ENCODE data around the gene WEE2.

DNA sequence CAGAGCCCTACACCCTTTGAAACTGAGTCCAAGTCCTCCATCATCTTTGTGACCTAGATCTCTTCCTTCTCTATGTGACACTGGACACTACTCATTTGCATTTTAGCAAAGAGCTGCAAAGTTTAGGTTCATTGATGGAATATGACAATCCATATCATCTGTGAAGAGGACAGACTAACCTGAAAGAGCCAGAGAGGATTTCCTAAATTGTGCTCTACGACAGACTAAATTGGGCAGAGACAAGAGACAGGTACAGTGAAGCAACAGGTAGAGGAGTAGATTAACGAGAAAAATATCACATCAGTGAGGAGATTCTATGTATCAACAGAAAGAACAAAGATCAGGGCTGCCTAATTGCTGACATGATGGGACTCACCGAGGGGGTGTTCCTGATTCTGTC is 55.6 kb downstream of the WEE2 start, which contains the start of gene TAS2R3:
- TF ChIP-seq, protein P1, sequence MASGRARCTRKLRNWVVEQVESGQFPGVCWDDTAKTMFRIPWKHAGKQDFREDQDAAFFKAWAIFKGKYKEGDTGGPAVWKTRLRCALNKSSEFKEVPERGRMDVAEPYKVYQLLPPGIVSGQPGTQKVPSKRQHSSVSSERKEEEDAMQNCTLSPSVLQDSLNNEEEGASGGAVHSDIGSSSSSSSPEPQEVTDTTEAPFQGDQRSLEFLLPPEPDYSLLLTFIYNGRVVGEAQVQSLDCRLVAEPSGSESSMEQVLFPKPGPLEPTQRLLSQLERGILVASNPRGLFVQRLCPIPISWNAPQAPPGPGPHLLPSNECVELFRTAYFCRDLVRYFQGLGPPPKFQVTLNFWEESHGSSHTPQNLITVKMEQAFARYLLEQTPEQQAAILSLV (tag; IDR thresholded peaks at IDR 0.05), result no peak
- no peak for TF ChIP-seq MYBL2 (IDR thresholded peaks at IDR 0.05; ENCODE audit: low read depth)
- TF ChIP-seq MYBL2 (CRISPR knock-in tag; IDR thresholded peaks at IDR 0.05; ENCODE audit: borderline replicate concordance), result no peak
- no peak for TF ChIP-seq ZNF12 (CRISPR knock-in tag; IDR thresholded peaks at IDR 0.05)
- no peak for TF ChIP-seq BCL6 (CRISPR knock-in tag; IDR thresholded peaks at IDR 0.05)
- TF ChIP-seq TEAD4 (IDR thresholded peaks at IDR 0.05; ENCODE audit: low read length), result no peak
- TF ChIP-seq TEAD4 (CRISPR knock-in tag; IDR thresholded peaks at IDR 0.05; ENCODE audit: borderline replicate concordance), result no peak
- TF ChIP-seq LARP7 (IDR thresholded peaks at IDR 0.05), result no peak
- TF ChIP-seq ATF1 (CRISPR knock-in tag; IDR thresholded peaks at IDR 0.05), result no peak
- TF ChIP-seq ATF1 (tag; IDR thresholded peaks at IDR 0.05), result no peak
- TF ChIP-seq MYC (IDR thresholded peaks at IDR 0.05; ENCODE audit: low read depth, low read length), result no peak
- no peak for TF ChIP-seq MYC (CRISPR knock-in tag; IDR thresholded peaks at IDR 0.05; ENCODE audit: borderline replicate concordance, low read depth)
- TF ChIP-seq KDM2B (CRISPR knock-in tag; IDR thresholded peaks at IDR 0.05), result no peak

All from K562 (cell line).